Stimulated activated CD4-positive, alpha-beta T cell treated with anti-CD3 and anti-CD28 coated beads, Interleukin-4, amount 100 ng/mL, for 48 hours (primary cell): Measurements from ENCODE around the gene RHBDD1.

ENCODE experiments used
- DNase-seq, 2 donors: peaks; one replicate each; pipeline ENCODE4 v3.0.0-alpha.2; 2020; ENCODE audit warnings: low read depth in 2 of 2

RHBDD1 gene

GRCh38 chr2:226885769-226886435 is 50.0 kb downstream of the RHBDD1 start:
- no peak for DNase-seq

- DNase-seq: no peak
These were observed 52.1 kb downstream of the RHBDD1 start for GRCh38 chr2:226887940-226888339.

GRCh38 chr2:226888378-226888965 is 52.6 kb downstream of the RHBDD1 start:
- no peak for DNase-seq

GRCh38 chr2:226888971-226889370 is 53.1 kb downstream of the RHBDD1 start:
- DNase-seq: no peak

GRCh38 chr2:226890286-226890685 is 54.4 kb downstream of the RHBDD1 start:
- DNase-seq: no peak

- DNase-seq: no peak
These were observed 56.1 kb downstream of the RHBDD1 start for GRCh38 chr2:226891780-226892590.

- DNase-seq: no peak
These were observed 56.9 kb downstream of the RHBDD1 start for GRCh38 chr2:226892729-226893128.

- no peak for DNase-seq
These were observed 57.4 kb downstream of the RHBDD1 start for GRCh38 chr2:226893216-226893615.

GRCh38 chr2:226894752-226895151 is 58.9 kb downstream of the RHBDD1 start:
- no peak for DNase-seq

GRCh38 chr2:226895579-226895978 is 59.7 kb downstream of the RHBDD1 start:
- DNase-seq: no peak

GRCh38 chr2:226898121-226898520 is 62.3 kb downstream of the RHBDD1 start:
- DNase-seq: no peak

GRCh38 chr2:226898897-226899296 is 63.0 kb downstream of the RHBDD1 start:
- DNase-seq: no peak

- no peak for DNase-seq
These were observed 66.5 kb downstream of the RHBDD1 start for GRCh38 chr2:226902041-226902966.

GRCh38 chr2:226903179-226903578 is 67.3 kb downstream of the RHBDD1 start:
- no peak for DNase-seq

- no peak for DNase-seq
These were observed 68.7 kb downstream of the RHBDD1 start for GRCh38 chr2:226904592-226904991.

GRCh38 chr2:226905718-226906117 is 69.9 kb downstream of the RHBDD1 start:
- DNase-seq: no peak

- DNase-seq: no peak
These were observed 70.4 kb downstream of the RHBDD1 start for GRCh38 chr2:226906163-226906693.

- DNase-seq: no peak
These were observed 73.3 kb downstream of the RHBDD1 start for GRCh38 chr2:226909126-226909525.

GRCh38 chr2:226909836-226910235 is 74.0 kb downstream of the RHBDD1 start:
- no peak for DNase-seq

GRCh38 chr2:226910384-226910783 is 74.5 kb downstream of the RHBDD1 start:
- no peak for DNase-seq

GRCh38 chr2:226911932-226912331 is 76.1 kb downstream of the RHBDD1 start:
- no peak for DNase-seq

- no peak for DNase-seq
These were observed 77.8 kb downstream of the RHBDD1 start for GRCh38 chr2:226913641-226914040.
